ENCODE results near the gene KIAA0232. TPM values are rescaled to one million over a fixed set of nuclear protein-coding genes. Genes with fewer than 3 reads are reported as not detected.
A peak's percentile ranks its signal among the peaks of the same experiment; 100 is the strongest.

The KIAA0232 gene
- total and polyA plus RNA-seq, 9 of the 15 experiments (the other 6 are each of a cell fraction or from before 2014, with no cell fraction given) = 3.5 to 17.4 (median 13.0) TPM

DNA sequence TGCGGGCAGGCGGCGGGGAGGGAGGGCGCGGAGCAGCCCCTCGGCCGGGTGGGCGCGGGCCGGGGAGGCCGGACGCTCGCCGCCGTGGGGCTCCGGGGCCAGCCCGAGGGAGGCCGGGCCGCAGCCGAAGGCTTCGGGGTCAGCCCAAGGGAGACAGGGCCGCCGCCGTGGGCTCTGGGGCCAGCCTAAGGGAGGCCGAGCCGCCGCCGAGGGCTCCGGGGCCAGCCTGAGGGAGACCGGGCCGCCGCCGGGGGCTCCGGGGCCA is 251 bp downstream of the KIAA0232 start (continued):
- TF ChIP-seq PHF8 (IDR thresholded peaks at IDR 0.05; ENCODE audit: borderline replicate concordance, low read length) (peak; percentile 83; the same call in 1 of the 2 replicates), NR2C2 (CRISPR knock-in tag; IDR thresholded peaks at IDR 0.05) (no peak), NR2C2 (tag; IDR thresholded peaks at IDR 0.05) (peak; percentile 41), RBBP5 (IDR thresholded peaks at IDR 0.05; ENCODE audit: borderline replicate concordance, insufficient read depth, low read length, poor library complexity, severe bottlenecking) (peak; percentile 18), SP1 (CRISPR knock-in tag; IDR thresholded peaks at IDR 0.05) (peak; percentile 36; the same call in 1 of the 2 replicates), SMAD4 (CRISPR knock-in tag; conservative IDR thresholded peaks at IDR 0.05) (0 out of 2 replicates have a peak, but pooled peaks have one; percentile 8)

DNA sequence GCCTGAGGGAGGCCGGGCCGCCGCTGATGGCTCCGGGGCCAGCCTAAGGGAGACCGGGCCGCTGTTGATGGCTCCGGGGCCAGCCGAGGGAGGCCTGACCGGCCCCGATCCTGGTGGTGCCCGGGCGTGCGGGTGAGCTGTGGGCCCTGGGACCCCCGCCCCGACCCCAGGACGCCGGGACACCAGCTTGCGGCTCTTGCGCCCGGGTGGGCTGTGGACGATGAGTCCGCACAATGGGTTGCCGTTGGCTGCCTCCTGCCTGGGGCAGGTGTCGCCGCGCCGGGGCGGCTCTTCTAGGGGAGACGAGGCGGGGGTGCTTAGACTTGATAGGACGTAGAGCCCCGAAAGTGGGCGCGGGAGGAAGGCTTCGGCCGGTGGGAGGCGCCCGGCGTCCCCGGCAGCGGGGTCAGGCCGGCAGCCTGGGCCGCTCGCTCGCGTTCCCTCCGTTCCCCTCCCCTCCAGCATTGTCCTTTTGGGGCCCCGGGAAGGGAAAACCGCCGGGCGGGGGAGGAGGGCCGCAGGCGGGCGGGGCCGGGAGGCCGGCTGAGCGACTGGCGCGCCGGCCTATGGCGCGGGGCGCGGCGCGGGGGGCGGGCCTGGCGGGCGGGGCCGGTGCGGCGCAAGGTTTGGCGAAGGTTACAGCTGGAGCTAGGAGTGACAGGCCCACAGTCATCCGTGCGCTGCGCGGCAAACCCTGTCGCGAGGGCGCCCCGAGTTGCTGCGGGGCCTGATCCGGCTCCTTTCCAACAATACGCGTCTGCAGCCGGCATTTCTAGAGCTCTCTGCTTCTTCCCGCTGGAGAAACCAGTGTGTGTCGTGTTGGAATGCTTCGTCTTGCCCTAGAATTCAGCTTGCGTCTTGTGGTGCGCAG is 819 bp downstream of the KIAA0232 start:
- BruUV-seq (replicated peaks) = no TSS peak
- TF ChIP-seq PYGO2 (tag; IDR thresholded peaks at IDR 0.05) = no peak
- TF ChIP-seq HDAC3 (IDR thresholded peaks at IDR 0.05; ENCODE audit: borderline replicate concordance, partially characterized antibody) = no peak
- no peak for TF ChIP-seq NFIC (IDR thresholded peaks at IDR 0.05)
- TF ChIP-seq ZNF780A (CRISPR knock-in tag; IDR thresholded peaks at IDR 0.05) = no peak
- TF ChIP-seq, protein P1, sequence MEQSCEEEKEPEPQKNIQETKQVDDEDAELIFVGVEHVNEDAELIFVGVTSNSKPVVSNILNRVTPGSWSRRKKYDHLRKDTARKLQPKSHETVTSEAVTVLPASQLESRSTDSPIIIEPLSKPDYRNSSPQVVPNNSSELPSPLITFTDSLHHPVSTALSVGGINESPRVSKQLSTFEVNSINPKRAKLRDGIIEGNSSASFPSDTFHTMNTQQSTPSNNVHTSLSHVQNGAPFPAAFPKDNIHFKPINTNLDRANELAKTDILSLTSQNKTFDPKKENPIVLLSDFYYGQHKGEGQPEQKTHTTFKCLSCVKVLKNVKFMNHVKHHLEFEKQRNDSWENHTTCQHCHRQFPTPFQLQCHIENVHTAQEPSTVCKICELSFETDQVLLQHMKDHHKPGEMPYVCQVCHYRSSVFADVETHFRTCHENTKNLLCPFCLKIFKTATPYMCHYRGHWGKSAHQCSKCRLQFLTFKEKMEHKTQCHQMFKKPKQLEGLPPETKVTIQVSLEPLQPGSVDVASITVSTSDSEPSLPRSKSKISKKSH (CRISPR knock-in tag; IDR thresholded peaks at IDR 0.05) = no peak
- no peak for TF ChIP-seq HDGF (IDR thresholded peaks at IDR 0.05)
- TF ChIP-seq, protein P2, sequence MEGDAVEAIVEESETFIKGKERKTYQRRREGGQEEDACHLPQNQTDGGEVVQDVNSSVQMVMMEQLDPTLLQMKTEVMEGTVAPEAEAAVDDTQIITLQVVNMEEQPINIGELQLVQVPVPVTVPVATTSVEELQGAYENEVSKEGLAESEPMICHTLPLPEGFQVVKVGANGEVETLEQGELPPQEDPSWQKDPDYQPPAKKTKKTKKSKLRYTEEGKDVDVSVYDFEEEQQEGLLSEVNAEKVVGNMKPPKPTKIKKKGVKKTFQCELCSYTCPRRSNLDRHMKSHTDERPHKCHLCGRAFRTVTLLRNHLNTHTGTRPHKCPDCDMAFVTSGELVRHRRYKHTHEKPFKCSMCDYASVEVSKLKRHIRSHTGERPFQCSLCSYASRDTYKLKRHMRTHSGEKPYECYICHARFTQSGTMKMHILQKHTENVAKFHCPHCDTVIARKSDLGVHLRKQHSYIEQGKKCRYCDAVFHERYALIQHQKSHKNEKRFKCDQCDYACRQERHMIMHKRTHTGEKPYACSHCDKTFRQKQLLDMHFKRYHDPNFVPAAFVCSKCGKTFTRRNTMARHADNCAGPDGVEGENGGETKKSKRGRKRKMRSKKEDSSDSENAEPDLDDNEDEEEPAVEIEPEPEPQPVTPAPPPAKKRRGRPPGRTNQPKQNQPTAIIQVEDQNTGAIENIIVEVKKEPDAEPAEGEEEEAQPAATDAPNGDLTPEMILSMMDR (IDR thresholded peaks at IDR 0.05 in 2 of 3, conservative IDR thresholded peaks at IDR 0.05 in 1 of 3; ENCODE audit: insufficient read depth in 2 of 3, low read depth in 1 of 3, low read length in 3 of 3) = peak; percentile 38 to 60 (median 55); a peak in 4 of 6 replicates
- no peak for TF ChIP-seq KDM5B (IDR thresholded peaks at IDR 0.05; ENCODE audit: insufficient replicate concordance, low read depth, low read length)
- TF ChIP-seq, protein P3, sequence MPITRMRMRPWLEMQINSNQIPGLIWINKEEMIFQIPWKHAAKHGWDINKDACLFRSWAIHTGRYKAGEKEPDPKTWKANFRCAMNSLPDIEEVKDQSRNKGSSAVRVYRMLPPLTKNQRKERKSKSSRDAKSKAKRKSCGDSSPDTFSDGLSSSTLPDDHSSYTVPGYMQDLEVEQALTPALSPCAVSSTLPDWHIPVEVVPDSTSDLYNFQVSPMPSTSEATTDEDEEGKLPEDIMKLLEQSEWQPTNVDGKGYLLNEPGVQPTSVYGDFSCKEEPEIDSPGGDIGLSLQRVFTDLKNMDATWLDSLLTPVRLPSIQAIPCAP (CRISPR knock-in tag; IDR thresholded peaks at IDR 0.05; ENCODE audit: borderline replicate concordance) = no peak
- peak; percentile 79 for TF ChIP-seq POLR2A (conservative IDR thresholded peaks at IDR 0.05)

More for the DNA sequence above, 819 bp downstream of the KIAA0232 start:
- H3K9ac ChIP-seq (ENCODE audit: insufficient read depth in 1 of 2, low read depth in 2 of 2, low read length in 2 of 2) = peak overlapping the region; percentile 96 to 97
- DNase-seq (ENCODE audit: extremely low read depth in 1 of 4, low spot score in 3 of 4) (peak; percentile 94 to 97 (median 96)), ATAC-seq (peak; percentile 86), FAIRE-seq (no peak)
- H3K9me1 ChIP-seq (ENCODE audit: control insufficient read depth, insufficient read depth, low read length) = peaks cover 9% of the 10 kb centered on the region
- peaks cover 55% of the 10 kb centered on the region for H3K79me2 ChIP-seq (ENCODE audit: control insufficient read depth, insufficient read depth, low read length)
- peaks cover 28% of the 10 kb centered on the region for H3K36me3 ChIP-seq (ENCODE audit: control insufficient read depth, insufficient read depth, low read length)
- peak overlapping the region; percentile 97 for H3K27ac ChIP-seq (ENCODE audit: extremely low read depth, low read depth, low read length)
- H3K4me3 ChIP-seq = peak overlapping the region; percentile 95
- H3K9me3 ChIP-seq (replicated peaks; ENCODE audit: control insufficient read depth, insufficient read depth, low read depth, low read length) = no peaks in the 10 kb centered on the region
- H3K27me3 ChIP-seq (ENCODE audit: control insufficient read depth in 2 of 2, insufficient read depth in 2 of 2, low read length in 2 of 2) = no peaks in the 10 kb centered on the region
- in situ Hi-C loops (cut with MboI) (no loop called here), intact Hi-C loops (cut with micrococcal nuclease) (loop anchor here (1.0 to 5.0 kb wide), 4 partner anchors 53 to 285 kb away; partner anchors contain the start of gene GRPEL1)
- WGBS (ENCODE audit: insufficient coverage, low coverage, missing lambda C conversion rate) = 0% methylated on average over 58 of the region's 91 CpGs
- CTCF ChIA-PET (ENCODE audit: low intra/inter-chr PET ratio) = interaction anchor here (0.9 kb wide), 1 partner anchor 64 kb away, joined by 3 read pairs; no protein-coding TSS in a partner anchor
- peaks cover 39% of the 10 kb centered on the region for H4K20me1 ChIP-seq (replicated peaks; ENCODE audit: control insufficient read depth, insufficient read depth, low read length)
- H2AFZ ChIP-seq (ENCODE audit: low read depth, low read length) = peak overlapping the region; percentile 25; the same call in 1 of the 2 replicates
- POLR2A ChIA-PET = interaction anchor here (0.6 to 5.6 kb wide), 11 partner anchors 10 to 126 kb away, joined by 3 to 46 read pairs (median 8); partner anchors contain the start of gene TBC1D14
- H3K4me1 ChIP-seq (replicated peaks in 1 of 2; ENCODE audit: control insufficient read depth in 2 of 2, insufficient read depth in 2 of 2, low read length in 2 of 2) = peaks cover 42 to 50% of the 10 kb centered on the region in 2 experiments
- peak overlapping the region; percentile 94 for H3K4me2 ChIP-seq (ENCODE audit: insufficient read depth, low read length)

Data from K562 (cell line).